ENCODE results near the gene TEX29. TPM values are rescaled to one million over a fixed set of nuclear protein-coding genes. Genes with fewer than 3 reads are reported as not detected.

TEX29 gene
- polyA plus RNA-seq, 1 donor from 2014 or later: not detected

DNA sequence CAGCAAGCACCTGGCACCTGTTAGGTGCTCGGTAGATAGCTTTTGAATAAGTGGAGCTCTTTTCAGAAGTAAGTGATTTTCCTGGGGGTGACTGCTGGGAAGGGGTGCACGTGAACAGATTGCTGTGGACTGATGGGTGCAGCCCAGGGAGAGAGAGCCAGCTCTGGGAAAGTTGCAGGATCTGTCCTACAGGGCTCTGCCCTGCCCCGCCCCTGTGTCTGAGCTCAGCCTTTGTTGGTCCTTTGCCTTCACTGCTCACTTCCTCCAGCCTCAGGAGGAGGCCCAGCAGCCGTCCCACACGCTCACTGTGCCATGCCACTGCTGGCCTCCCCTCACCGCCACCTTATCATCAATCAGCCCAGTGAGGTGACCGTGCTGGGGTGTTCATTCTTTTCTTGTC lies 33.7 kb upstream of the TEX29 start:
- H3K36me3 ChIP-seq (ENCODE audit: insufficient read depth, low read length): peaks cover 19% of the 10 kb centered on the region
- no peak overlapping the region for H3K4me2 ChIP-seq (ENCODE audit: low read length)
- H3K79me2 ChIP-seq (replicated peaks; ENCODE audit: insufficient read depth, low read length): no peaks in the 10 kb centered on the region
- no peaks in the 10 kb centered on the region for H3K27me3 ChIP-seq (ENCODE audit: insufficient read depth, low read depth, low read length)
- no peak overlapping the region for H3K9ac ChIP-seq (ENCODE audit: low read length)
- no peaks in the 10 kb centered on the region for H4K20me1 ChIP-seq (ENCODE audit: insufficient read depth)
- TF ChIP-seq RAD21 (conservative IDR thresholded peaks at IDR 0.05) (no peak), TAF1 (IDR thresholded peaks at IDR 0.05; ENCODE audit: low read depth) (no peak), SMC3 (conservative IDR thresholded peaks at IDR 0.05; ENCODE audit: poor library complexity) (no peak), REST (IDR thresholded peaks at IDR 0.05; ENCODE audit: borderline replicate concordance) (no peak)
- H2AFZ ChIP-seq (ENCODE audit: low read depth, low read length): no peak overlapping the region
- no peaks in the 10 kb centered on the region for H3F3A ChIP-seq (ENCODE audit: insufficient read depth, low read length, poor library complexity, severe bottlenecking)
- no peak overlapping the region for H3K4me3 ChIP-seq (ENCODE audit: low read length)
- H3K27ac ChIP-seq (ENCODE audit: low read length): no peak overlapping the region
- H3K9me2 ChIP-seq (ENCODE audit: insufficient read depth, low read length): no peaks in the 10 kb centered on the region
- no peaks in the 10 kb centered on the region for H3K9me3 ChIP-seq (ENCODE audit: low read length)

DNA sequence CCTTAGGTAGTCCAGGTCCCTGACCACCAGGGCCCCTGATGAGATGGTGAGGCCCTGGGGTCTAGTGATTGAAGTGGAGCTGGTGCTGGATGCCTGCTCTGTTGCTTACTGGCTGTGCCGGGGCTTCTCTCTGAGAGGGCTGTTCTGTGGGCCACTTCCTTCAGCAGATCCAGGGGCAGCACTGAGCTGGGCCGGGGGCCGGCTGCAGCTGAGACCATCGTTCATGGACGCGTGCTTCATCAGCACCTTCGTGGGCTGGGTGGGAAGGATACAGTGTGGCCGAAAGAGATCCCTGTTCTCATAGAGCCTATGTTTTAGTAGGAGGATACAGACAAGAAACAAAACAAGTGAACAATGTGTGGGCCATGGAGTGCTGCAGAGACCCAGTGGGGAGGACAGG lies 33.2 kb upstream of the TEX29 start:
- TF ChIP-seq REST (IDR thresholded peaks at IDR 0.05; ENCODE audit: borderline replicate concordance): no peak
- TF ChIP-seq SMC3 (conservative IDR thresholded peaks at IDR 0.05; ENCODE audit: poor library complexity): no peak
- TF ChIP-seq TAF1 (IDR thresholded peaks at IDR 0.05; ENCODE audit: low read depth): no peak
- no peak for TF ChIP-seq EZH2 (IDR thresholded peaks at IDR 0.05; ENCODE audit: borderline replicate concordance, insufficient read depth, low read length, poor library complexity, severe bottlenecking)
- TF ChIP-seq CTCF (IDR thresholded peaks at IDR 0.05; ENCODE audit: poor library complexity, severe bottlenecking): no peak
- TF ChIP-seq RAD21 (conservative IDR thresholded peaks at IDR 0.05): no peak
- TF ChIP-seq MXI1 (conservative IDR thresholded peaks at IDR 0.05; ENCODE audit: poor library complexity, severe bottlenecking): no peak
- TF ChIP-seq POLR2AphosphoS5 (IDR thresholded peaks at IDR 0.05): no peak
- Histone ChIP-seq H2AFZ (ENCODE audit: low read depth, low read length) (no peak overlapping the region), H3F3A (ENCODE audit: insufficient read depth, low read length, poor library complexity, severe bottlenecking) (no peaks in the 10 kb centered on the region), H4K20me1 (ENCODE audit: insufficient read depth) (no peaks in the 10 kb centered on the region), H3K36me3 (ENCODE audit: insufficient read depth, low read length) (peaks cover 19% of the 10 kb centered on the region), H3K9me2 (ENCODE audit: insufficient read depth, low read length) (no peaks in the 10 kb centered on the region), H3K27ac (ENCODE audit: low read length) (no peak overlapping the region), H3K4me2 (ENCODE audit: low read length) (no peak overlapping the region), H3K79me2 (replicated peaks; ENCODE audit: insufficient read depth, low read length) (no peaks in the 10 kb centered on the region), H3K9me3 (ENCODE audit: low read length) (no peaks in the 10 kb centered on the region), H3K27me3 (ENCODE audit: insufficient read depth, low read depth, low read length) (no peaks in the 10 kb centered on the region), H3K4me3 (ENCODE audit: low read length) (no peak overlapping the region), H3K9ac (ENCODE audit: low read length) (no peak overlapping the region)
